ENCODE measurements around the gene FHIT. TPM values are rescaled to one million over a fixed set of nuclear protein-coding genes. Genes with fewer than 3 reads are reported as not detected.

FHIT gene
- total and polyA plus RNA-seq, 4 donors, result 2.6 to 21.3 (median 8.7) TPM

- ATAC-seq (ENCODE audit: insufficient read depth, low FRiP score) (no peak), DNase-seq (no peak)
- H3K27ac ChIP-seq (ENCODE audit: low read depth in 1 of 2, low read length in 1 of 2), result no peak overlapping the region
- no peaks in the 10 kb centered on the region for H3K4me1 ChIP-seq (ENCODE audit: control insufficient read depth in 5 of 5, insufficient read depth in 5 of 5, low read length in 5 of 5)
- H3K27me3 ChIP-seq (ENCODE audit: control insufficient read depth in 3 of 3, insufficient read depth in 3 of 3, low read length in 2 of 3), result no peaks in the 10 kb centered on the region
- WGBS, 2 donors, result 85 to 91% methylated on average over 1 of the region's 1 CpG
- no peaks in the 10 kb centered on the region for H3K9me3 ChIP-seq (ENCODE audit: control insufficient read depth in 4 of 4, insufficient read depth in 3 of 4, low read length in 3 of 4)
- H3K9ac ChIP-seq (ENCODE audit: insufficient read depth in 1 of 2, low read length in 2 of 2), result no peak overlapping the region
- H3K4me3 ChIP-seq, result no peak overlapping the region
- no peaks in the 10 kb centered on the region for H3K36me3 ChIP-seq (ENCODE audit: control insufficient read depth in 4 of 4, insufficient read depth in 4 of 4, low read length in 4 of 4)
- TF ChIP-seq, protein P1, sequence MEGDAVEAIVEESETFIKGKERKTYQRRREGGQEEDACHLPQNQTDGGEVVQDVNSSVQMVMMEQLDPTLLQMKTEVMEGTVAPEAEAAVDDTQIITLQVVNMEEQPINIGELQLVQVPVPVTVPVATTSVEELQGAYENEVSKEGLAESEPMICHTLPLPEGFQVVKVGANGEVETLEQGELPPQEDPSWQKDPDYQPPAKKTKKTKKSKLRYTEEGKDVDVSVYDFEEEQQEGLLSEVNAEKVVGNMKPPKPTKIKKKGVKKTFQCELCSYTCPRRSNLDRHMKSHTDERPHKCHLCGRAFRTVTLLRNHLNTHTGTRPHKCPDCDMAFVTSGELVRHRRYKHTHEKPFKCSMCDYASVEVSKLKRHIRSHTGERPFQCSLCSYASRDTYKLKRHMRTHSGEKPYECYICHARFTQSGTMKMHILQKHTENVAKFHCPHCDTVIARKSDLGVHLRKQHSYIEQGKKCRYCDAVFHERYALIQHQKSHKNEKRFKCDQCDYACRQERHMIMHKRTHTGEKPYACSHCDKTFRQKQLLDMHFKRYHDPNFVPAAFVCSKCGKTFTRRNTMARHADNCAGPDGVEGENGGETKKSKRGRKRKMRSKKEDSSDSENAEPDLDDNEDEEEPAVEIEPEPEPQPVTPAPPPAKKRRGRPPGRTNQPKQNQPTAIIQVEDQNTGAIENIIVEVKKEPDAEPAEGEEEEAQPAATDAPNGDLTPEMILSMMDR (IDR thresholded peaks at IDR 0.05; ENCODE audit: control extremely low read depth, extremely low read depth), result no peak
These were observed 1220.3 kb downstream of the FHIT start for GRCh38 chr3:60030982-60031381.

- TF ChIP-seq, protein P1 (IDR thresholded peaks at IDR 0.05; ENCODE audit: control extremely low read depth, extremely low read depth), result no peak
- WGBS, 2 donors, result 93% methylated on average over 2 of the region's 2 CpGs
- no peak overlapping the region for H3K27ac ChIP-seq (ENCODE audit: low read depth in 1 of 2, low read length in 1 of 2)
- DNase-seq (no peak), ATAC-seq (ENCODE audit: insufficient read depth, low FRiP score) (no peak)
- H3K27me3 ChIP-seq (ENCODE audit: control insufficient read depth in 3 of 3, insufficient read depth in 3 of 3, low read length in 2 of 3), result no peaks in the 10 kb centered on the region
- H3K36me3 ChIP-seq (ENCODE audit: control insufficient read depth in 4 of 4, insufficient read depth in 4 of 4, low read length in 4 of 4), result no peaks in the 10 kb centered on the region
- H3K9ac ChIP-seq (ENCODE audit: insufficient read depth in 1 of 2, low read length in 2 of 2), result no peak overlapping the region
- no peaks in the 10 kb centered on the region for H3K9me3 ChIP-seq (ENCODE audit: control insufficient read depth in 4 of 4, insufficient read depth in 3 of 4, low read length in 3 of 4)
- H3K4me1 ChIP-seq (ENCODE audit: control insufficient read depth in 5 of 5, insufficient read depth in 5 of 5, low read length in 5 of 5), result no peaks in the 10 kb centered on the region
- H3K4me3 ChIP-seq, result no peak overlapping the region
These were observed 1223.0 kb downstream of the FHIT start for GRCh38 chr3:60028233-60028632.

DNA sequence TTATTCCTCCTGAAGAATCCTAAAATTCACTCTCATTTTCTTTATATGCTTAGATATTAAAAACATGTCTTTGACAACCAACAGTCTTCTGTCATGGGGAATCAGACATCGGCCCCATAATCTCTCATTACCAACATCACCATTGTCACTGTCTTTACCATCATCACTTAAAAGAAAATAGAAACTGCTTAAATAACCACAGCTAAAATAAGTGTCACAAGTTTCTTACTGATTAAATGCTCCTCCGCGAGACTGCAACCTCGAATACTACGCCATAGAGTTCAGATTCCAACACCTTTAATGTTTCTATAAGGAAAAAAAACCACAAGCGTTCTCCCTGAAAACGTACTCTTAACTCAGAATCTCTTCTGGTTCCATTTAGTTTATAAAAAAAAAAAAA, 1223.9 kb downstream of the FHIT start:
- ATAC-seq (ENCODE audit: insufficient read depth, low FRiP score) (no peak), DNase-seq (no peak)
- 93 to 95% methylated on average over 7 of the region's 7 CpGs for WGBS, 2 donors
- Histone ChIP-seq H3K27ac (ENCODE audit: low read depth in 1 of 2, low read length in 1 of 2) (no peak overlapping the region), H3K4me3 (no peak overlapping the region), H3K9me3 (ENCODE audit: control insufficient read depth in 4 of 4, insufficient read depth in 3 of 4, low read length in 3 of 4) (no peaks in the 10 kb centered on the region), H3K27me3 (ENCODE audit: control insufficient read depth in 3 of 3, insufficient read depth in 3 of 3, low read length in 2 of 3) (no peaks in the 10 kb centered on the region), H3K4me1 (ENCODE audit: control insufficient read depth in 5 of 5, insufficient read depth in 5 of 5, low read length in 5 of 5) (peaks cover 0 to under 1% (median 0%) of the 10 kb centered on the region in 5 donors), H3K9ac (ENCODE audit: insufficient read depth in 1 of 2, low read length in 2 of 2) (no peak overlapping the region), H3K36me3 (ENCODE audit: control insufficient read depth in 4 of 4, insufficient read depth in 4 of 4, low read length in 4 of 4) (no peaks in the 10 kb centered on the region)
- TF ChIP-seq, protein P1 (IDR thresholded peaks at IDR 0.05; ENCODE audit: control extremely low read depth, extremely low read depth), result no peak

All from lung (tissue), 12 donors.